ENCODE results near the gene MPDU1. TPM values are rescaled to one million over a fixed set of nuclear protein-coding genes. Genes with fewer than 3 reads are reported as not detected.

Gene MPDU1
- total and polyA plus RNA-seq, 2 of the 13 experiments (the other 11 are each of a cell fraction or from before 2014, with no cell fraction given), result 112 to 167 TPM

DNA sequence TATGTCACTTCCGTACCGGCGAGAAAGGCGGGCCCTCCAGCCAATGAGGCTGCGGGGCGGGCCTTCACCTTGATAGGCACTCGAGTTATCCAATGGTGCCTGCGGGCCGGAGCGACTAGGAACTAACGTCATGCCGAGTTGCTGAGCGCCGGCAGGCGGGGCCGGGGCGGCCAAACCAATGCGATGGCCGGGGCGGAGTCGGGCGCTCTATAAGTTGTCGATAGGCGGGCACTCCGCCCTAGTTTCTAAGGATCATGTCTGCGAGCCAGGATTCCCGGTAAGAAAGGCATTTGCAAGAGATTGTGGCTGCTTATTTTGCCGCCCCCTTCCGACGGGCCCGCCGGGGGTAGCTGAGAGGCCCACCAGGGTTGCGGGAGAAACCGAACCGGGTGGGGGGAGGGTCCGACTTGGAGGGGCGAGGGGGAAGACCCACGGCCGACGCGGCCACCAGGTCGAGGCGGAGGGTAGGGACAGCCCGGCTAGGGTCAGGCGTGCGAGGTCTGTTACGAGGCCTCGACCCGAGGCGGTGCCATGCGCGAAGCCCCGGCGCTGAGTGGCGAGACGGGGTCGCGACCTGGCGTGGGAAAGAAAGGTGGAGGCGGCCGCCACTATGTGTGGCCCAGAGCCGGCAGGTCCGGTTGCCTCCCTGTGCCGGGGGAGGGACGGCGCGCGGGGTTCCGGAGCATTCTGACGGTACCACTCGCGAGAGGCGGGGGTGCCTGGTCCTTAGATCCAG is 10.9 kb upstream of the MPDU1 start (continued):
- TF ChIP-seq, protein P1, sequence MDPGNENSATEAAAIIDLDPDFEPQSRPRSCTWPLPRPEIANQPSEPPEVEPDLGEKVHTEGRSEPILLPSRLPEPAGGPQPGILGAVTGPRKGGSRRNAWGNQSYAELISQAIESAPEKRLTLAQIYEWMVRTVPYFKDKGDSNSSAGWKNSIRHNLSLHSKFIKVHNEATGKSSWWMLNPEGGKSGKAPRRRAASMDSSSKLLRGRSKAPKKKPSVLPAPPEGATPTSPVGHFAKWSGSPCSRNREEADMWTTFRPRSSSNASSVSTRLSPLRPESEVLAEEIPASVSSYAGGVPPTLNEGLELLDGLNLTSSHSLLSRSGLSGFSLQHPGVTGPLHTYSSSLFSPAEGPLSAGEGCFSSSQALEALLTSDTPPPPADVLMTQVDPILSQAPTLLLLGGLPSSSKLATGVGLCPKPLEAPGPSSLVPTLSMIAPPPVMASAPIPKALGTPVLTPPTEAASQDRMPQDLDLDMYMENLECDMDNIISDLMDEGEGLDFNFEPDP (CRISPR knock-in tag; conservative IDR thresholded peaks at IDR 0.05), result no peak
- TF ChIP-seq DNMT1 (CRISPR knock-in tag; IDR thresholded peaks at IDR 0.05), result no peak
- TF ChIP-seq, protein P2, sequence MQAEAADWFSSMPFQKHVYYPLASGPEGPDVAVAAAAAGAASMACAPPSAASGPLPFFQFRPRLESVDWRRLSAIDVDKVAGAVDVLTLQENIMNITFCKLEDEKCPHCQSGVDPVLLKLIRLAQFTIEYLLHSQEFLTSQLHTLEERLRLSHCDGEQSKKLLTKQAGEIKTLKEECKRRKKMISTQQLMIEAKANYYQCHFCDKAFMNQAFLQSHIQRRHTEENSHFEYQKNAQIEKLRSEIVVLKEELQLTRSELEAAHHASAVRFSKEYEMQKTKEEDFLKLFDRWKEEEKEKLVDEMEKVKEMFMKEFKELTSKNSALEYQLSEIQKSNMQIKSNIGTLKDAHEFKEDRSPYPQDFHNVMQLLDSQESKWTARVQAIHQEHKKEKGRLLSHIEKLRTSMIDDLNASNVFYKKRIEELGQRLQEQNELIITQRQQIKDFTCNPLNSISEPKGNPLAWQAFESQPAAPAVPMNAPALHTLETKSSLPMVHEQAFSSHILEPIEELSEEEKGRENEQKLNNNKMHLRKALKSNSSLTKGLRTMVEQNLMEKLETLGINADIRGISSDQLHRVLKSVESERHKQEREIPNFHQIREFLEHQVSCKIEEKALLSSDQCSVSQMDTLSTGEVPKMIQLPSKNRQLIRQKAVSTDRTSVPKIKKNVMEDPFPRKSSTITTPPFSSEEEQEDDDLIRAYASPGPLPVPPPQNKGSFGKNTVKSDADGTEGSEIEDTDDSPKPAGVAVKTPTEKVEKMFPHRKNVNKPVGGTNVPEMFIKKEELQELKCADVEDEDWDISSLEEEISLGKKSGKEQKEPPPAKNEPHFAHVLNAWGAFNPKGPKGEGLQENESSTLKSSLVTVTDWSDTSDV (CRISPR knock-in tag; IDR thresholded peaks at IDR 0.05), result no peak; the same call in 1 of the 2 replicates
- TF ChIP-seq CREB1 (IDR thresholded peaks at IDR 0.05), result peak; percentile 97
- peak; percentile 99 for TF ChIP-seq CREB1 (CRISPR knock-in tag; IDR thresholded peaks at IDR 0.05)
- TF ChIP-seq SRSF9 (IDR thresholded peaks at IDR 0.05; ENCODE audit: borderline replicate concordance, insufficient read depth, low read depth, low read length, poor library complexity, severe bottlenecking), result no peak
- no peak for TF ChIP-seq ZNF33A (CRISPR knock-in tag; IDR thresholded peaks at IDR 0.05; ENCODE audit: borderline replicate concordance)
- no peak for TF ChIP-seq FOSL2 (CRISPR knock-in tag; IDR thresholded peaks at IDR 0.05)
- TF ChIP-seq SETDB1 (CRISPR knock-in tag; IDR thresholded peaks at IDR 0.05; ENCODE audit: borderline replicate concordance), result no peak
- TF ChIP-seq POLR2AphosphoS5 (IDR thresholded peaks at IDR 0.05; ENCODE audit: low read depth, low read length), result peak; percentile 98
- TF ChIP-seq ZFYVE20 (CRISPR knock-in tag; IDR thresholded peaks at IDR 0.05; ENCODE audit: borderline replicate concordance, low read depth), result peak; percentile 56; the same call in 1 of the 2 replicates
- no peak for TF ChIP-seq NFIB (CRISPR knock-in tag; IDR thresholded peaks at IDR 0.05; ENCODE audit: borderline replicate concordance)
- TF ChIP-seq, protein P3, sequence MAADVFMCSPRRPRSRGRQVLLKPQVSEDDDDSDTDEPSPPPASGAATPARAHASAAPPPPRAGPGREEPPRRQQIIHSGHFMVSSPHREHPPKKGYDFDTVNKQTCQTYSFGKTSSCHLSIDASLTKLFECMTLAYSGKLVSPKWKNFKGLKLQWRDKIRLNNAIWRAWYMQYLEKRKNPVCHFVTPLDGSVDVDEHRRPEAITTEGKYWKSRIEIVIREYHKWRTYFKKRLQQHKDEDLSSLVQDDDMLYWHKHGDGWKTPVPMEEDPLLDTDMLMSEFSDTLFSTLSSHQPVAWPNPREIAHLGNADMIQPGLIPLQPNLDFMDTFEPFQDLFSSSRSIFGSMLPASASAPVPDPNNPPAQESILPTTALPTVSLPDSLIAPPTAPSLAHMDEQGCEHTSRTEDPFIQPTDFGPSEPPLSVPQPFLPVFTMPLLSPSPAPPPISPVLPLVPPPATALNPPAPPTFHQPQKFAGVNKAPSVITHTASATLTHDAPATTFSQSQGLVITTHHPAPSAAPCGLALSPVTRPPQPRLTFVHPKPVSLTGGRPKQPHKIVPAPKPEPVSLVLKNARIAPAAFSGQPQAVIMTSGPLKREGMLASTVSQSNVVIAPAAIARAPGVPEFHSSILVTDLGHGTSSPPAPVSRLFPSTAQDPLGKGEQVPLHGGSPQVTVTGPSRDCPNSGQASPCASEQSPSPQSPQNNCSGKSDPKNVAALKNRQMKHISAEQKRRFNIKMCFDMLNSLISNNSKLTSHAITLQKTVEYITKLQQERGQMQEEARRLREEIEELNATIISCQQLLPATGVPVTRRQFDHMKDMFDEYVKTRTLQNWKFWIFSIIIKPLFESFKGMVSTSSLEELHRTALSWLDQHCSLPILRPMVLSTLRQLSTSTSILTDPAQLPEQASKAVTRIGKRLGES (CRISPR knock-in tag; IDR thresholded peaks at IDR 0.05; ENCODE audit: borderline replicate concordance), result no peak
- peak; percentile 27; the same call in 1 of the 2 replicates for TF ChIP-seq HIVEP1 (CRISPR knock-in tag; IDR thresholded peaks at IDR 0.05)
- TF ChIP-seq NFATC3 (CRISPR knock-in tag; IDR thresholded peaks at IDR 0.05), result peak; percentile 68; the same call in 1 of the 2 replicates
- TF ChIP-seq, protein P4, sequence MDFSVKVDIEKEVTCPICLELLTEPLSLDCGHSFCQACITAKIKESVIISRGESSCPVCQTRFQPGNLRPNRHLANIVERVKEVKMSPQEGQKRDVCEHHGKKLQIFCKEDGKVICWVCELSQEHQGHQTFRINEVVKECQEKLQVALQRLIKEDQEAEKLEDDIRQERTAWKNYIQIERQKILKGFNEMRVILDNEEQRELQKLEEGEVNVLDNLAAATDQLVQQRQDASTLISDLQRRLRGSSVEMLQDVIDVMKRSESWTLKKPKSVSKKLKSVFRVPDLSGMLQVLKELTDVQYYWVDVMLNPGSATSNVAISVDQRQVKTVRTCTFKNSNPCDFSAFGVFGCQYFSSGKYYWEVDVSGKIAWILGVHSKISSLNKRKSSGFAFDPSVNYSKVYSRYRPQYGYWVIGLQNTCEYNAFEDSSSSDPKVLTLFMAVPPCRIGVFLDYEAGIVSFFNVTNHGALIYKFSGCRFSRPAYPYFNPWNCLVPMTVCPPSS (IDR thresholded peaks at IDR 0.05), result no peak
- no peak for TF ChIP-seq ZNF562 (CRISPR knock-in tag; IDR thresholded peaks at IDR 0.05; ENCODE audit: borderline replicate concordance)
- TF ChIP-seq, protein P5, sequence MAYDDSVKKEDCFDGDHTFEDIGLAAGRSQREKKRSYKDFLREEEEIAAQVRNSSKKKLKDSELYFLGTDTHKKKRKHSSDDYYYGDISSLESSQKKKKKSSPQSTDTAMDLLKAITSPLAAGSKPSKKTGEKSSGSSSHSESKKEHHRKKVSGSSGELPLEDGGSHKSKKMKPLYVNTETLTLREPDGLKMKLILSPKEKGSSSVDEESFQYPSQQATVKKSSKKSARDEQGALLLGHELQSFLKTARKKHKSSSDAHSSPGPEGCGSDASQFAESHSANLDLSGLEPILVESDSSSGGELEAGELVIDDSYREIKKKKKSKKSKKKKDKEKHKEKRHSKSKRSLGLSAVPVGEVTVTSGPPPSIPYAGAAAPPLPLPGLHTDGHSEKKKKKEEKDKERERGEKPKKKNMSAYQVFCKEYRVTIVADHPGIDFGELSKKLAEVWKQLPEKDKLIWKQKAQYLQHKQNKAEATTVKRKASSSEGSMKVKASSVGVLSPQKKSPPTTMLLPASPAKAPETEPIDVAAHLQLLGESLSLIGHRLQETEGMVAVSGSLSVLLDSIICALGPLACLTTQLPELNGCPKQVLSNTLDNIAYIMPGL (CRISPR knock-in tag; IDR thresholded peaks at IDR 0.05; ENCODE audit: borderline replicate concordance in 1 of 2, low read depth in 1 of 2), result no peak

Measured in HepG2 (cell line).